Measurements from ENCODE around the gene ANTXRL. TPM values are rescaled to one million over a fixed set of nuclear protein-coding genes. Genes with fewer than 3 reads are reported as not detected.
"Not testable (repeated sequence)": the region's sequence is repeated elsewhere in the genome, so short reads cannot be mapped to it uniquely, and the experiment has no call there.

The ANTXRL gene
- total and polyA plus RNA-seq, 10 of the 15 experiments (the other 5 are each of a cell fraction or from before 2014, with no cell fraction given) = not detected

- TF ChIP-seq ZBTB11 (CRISPR knock-in tag; IDR thresholded peaks at IDR 0.05) (no peak), JUNB (IDR thresholded peaks at IDR 0.05) (no peak), SP1 (IDR thresholded peaks at IDR 0.05; ENCODE audit: low read depth, low read length) (no peak), NR2C1 (IDR thresholded peaks at IDR 0.05) (no peak), HDAC2 (IDR thresholded peaks at IDR 0.05) (no peak), KDM1A (IDR thresholded peaks at IDR 0.05; ENCODE audit: borderline replicate concordance) (no peak), E4F1 (IDR thresholded peaks at IDR 0.05; ENCODE audit: borderline replicate concordance, partially characterized antibody) (no peak)
Observed at GRCh38 chr10:46270086-46270811, 16.5 kb upstream of the ANTXRL start (continued).

- H2AFZ ChIP-seq (ENCODE audit: control insufficient read depth, low read depth, low read length); H3K27me3 ChIP-seq (replicated peaks in 1 of 2; ENCODE audit: control insufficient read depth in 2 of 2, insufficient read depth in 2 of 2, low read length in 1 of 2); H3K4me3 ChIP-seq; RAD21 ChIA-PET (ENCODE audit: unreplicated experiment); DNase-seq (ENCODE audit: low read depth, low spot score); H3K36me3 ChIP-seq (ENCODE audit: control insufficient read depth in 2 of 2, insufficient read depth in 2 of 2, low read length in 1 of 2); H3K4me2 ChIP-seq (ENCODE audit: control insufficient read depth, insufficient read depth); POLR2A ChIA-PET; H3K79me2 ChIP-seq (ENCODE audit: control insufficient read depth, insufficient read depth, low read length); H4K20me1 ChIP-seq (ENCODE audit: control insufficient read depth, insufficient read depth); FAIRE-seq; H3K9ac ChIP-seq (ENCODE audit: control insufficient read depth, insufficient read depth, low read length); H3K9me3 ChIP-seq (replicated peaks; ENCODE audit: control insufficient read depth, insufficient read depth, low read length); BruUV-seq (replicated peaks); SMC1A ChIA-PET (ENCODE audit: uncharacterized antibody, unreplicated experiment); intact Hi-C loops (cut with micrococcal nuclease; ENCODE audit: unreplicated experiment); CTCF ChIA-PET; H3K27ac ChIP-seq (ENCODE audit: control insufficient read depth, insufficient read depth); ATAC-seq; in situ Hi-C loops (cut with MboI): not testable (repeated sequence)
- peaks cover 35% of the 10 kb centered on the region for H3K4me1 ChIP-seq (ENCODE audit: control insufficient read depth, insufficient read depth, low read length)
- WGBS (ENCODE audit: insufficient coverage, insufficient replicate concordance, low lambda C conversion rate, missing lambda C conversion rate) = 34% methylated on average over 7 of the region's 7 CpGs
Observed at GRCh38 chr10:46270963-46271530, 15.8 kb upstream of the ANTXRL start.

- peaks cover 32% of the 10 kb centered on the region for H3K4me1 ChIP-seq (ENCODE audit: control insufficient read depth, insufficient read depth, low read length)
- H3K36me3 ChIP-seq (ENCODE audit: control insufficient read depth in 2 of 2, insufficient read depth in 2 of 2, low read length in 1 of 2); ATAC-seq; SMC1A ChIA-PET (ENCODE audit: uncharacterized antibody, unreplicated experiment); H3K27me3 ChIP-seq (replicated peaks in 1 of 2; ENCODE audit: control insufficient read depth in 2 of 2, insufficient read depth in 2 of 2, low read length in 1 of 2); H3K79me2 ChIP-seq (ENCODE audit: control insufficient read depth, insufficient read depth, low read length); RAD21 ChIA-PET (ENCODE audit: unreplicated experiment); DNase-seq (ENCODE audit: low read depth, low spot score); CTCF ChIA-PET; BruUV-seq (replicated peaks); H3K4me2 ChIP-seq (ENCODE audit: control insufficient read depth, insufficient read depth); H3K9me3 ChIP-seq (replicated peaks; ENCODE audit: control insufficient read depth, insufficient read depth, low read length); H3K9ac ChIP-seq (ENCODE audit: control insufficient read depth, insufficient read depth, low read length); H3K4me3 ChIP-seq; H2AFZ ChIP-seq (ENCODE audit: control insufficient read depth, low read depth, low read length); POLR2A ChIA-PET; H4K20me1 ChIP-seq (ENCODE audit: control insufficient read depth, insufficient read depth); FAIRE-seq; H3K27ac ChIP-seq (ENCODE audit: control insufficient read depth, insufficient read depth); intact Hi-C loops (cut with micrococcal nuclease; ENCODE audit: unreplicated experiment); in situ Hi-C loops (cut with MboI): not testable (repeated sequence)
- WGBS (ENCODE audit: insufficient coverage, insufficient replicate concordance, low lambda C conversion rate, missing lambda C conversion rate) = 50% methylated on average over 4 of the region's 4 CpGs
Observed at GRCh38 chr10:46271795-46272499, 14.8 kb upstream of the ANTXRL start.
